ENCODE results near the gene LCN9.

- TF ChIP-seq, protein P1, sequence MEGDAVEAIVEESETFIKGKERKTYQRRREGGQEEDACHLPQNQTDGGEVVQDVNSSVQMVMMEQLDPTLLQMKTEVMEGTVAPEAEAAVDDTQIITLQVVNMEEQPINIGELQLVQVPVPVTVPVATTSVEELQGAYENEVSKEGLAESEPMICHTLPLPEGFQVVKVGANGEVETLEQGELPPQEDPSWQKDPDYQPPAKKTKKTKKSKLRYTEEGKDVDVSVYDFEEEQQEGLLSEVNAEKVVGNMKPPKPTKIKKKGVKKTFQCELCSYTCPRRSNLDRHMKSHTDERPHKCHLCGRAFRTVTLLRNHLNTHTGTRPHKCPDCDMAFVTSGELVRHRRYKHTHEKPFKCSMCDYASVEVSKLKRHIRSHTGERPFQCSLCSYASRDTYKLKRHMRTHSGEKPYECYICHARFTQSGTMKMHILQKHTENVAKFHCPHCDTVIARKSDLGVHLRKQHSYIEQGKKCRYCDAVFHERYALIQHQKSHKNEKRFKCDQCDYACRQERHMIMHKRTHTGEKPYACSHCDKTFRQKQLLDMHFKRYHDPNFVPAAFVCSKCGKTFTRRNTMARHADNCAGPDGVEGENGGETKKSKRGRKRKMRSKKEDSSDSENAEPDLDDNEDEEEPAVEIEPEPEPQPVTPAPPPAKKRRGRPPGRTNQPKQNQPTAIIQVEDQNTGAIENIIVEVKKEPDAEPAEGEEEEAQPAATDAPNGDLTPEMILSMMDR (conservative IDR thresholded peaks at IDR 0.05 in 1 of 2, IDR thresholded peaks at IDR 0.05 in 1 of 2; ENCODE audit: extremely low read depth in 1 of 2, insufficient read depth in 1 of 2, low read depth in 1 of 2, low read length in 2 of 2): no peak
- TF ChIP-seq EZH2 (IDR thresholded peaks at IDR 0.05; ENCODE audit: borderline replicate concordance, low read length): no peak
Measured at GRCh38 chr9:135663451-135663770, 302 bp downstream of the LCN9 start.

All from mammary epithelial cell (primary cell).